HG02884 (cell line): ENCODE results near the gene MAN1C1.
"Not testable (repeated sequence)": the region's sequence is repeated elsewhere in the genome, so short reads cannot be mapped to it uniquely, and the experiment has no call there.

ENCODE experiments used
- ATAC-seq: cut with Tn5 transposase; IDR thresholded peaks from one replicate; pipeline ENCODE4 v1.9.1; 2021; ENCODE audit warnings: mild to moderate bottlenecking, moderate library complexity; ENCODE audit not compliant: unreplicated experiment

MAN1C1 gene

GRCh38 chr1:25694167-25695007 lies 77.8 kb downstream of the MAN1C1 start:
- no peak for ATAC-seq

GRCh38 chr1:25695090-25695770 lies 78.6 kb downstream of the MAN1C1 start:
- no peak for ATAC-seq

GRCh38 chr1:25695771-25696311 lies 79.2 kb downstream of the MAN1C1 start:
- ATAC-seq = no peak

GRCh38 chr1:25696643-25697042 lies 80.1 kb downstream of the MAN1C1 start:
- ATAC-seq = not testable (repeated sequence)

GRCh38 chr1:25697435-25698217 lies 81.0 kb downstream of the MAN1C1 start:
- no peak for ATAC-seq

- no peak for ATAC-seq
Observed at GRCh38 chr1:25698252-25698651, 81.7 kb downstream of the MAN1C1 start.

GRCh38 chr1:25699059-25699458 lies 82.5 kb downstream of the MAN1C1 start:
- ATAC-seq = not testable (repeated sequence)

- no peak for ATAC-seq
Observed at GRCh38 chr1:25699500-25700143, 83.0 kb downstream of the MAN1C1 start.

- ATAC-seq = no peak
Observed at GRCh38 chr1:25700144-25700523, 83.5 kb downstream of the MAN1C1 start.

GRCh38 chr1:25700626-25701025 lies 84.0 kb downstream of the MAN1C1 start:
- ATAC-seq = no peak

- ATAC-seq = no peak
Observed at GRCh38 chr1:25701030-25701785, 84.6 kb downstream of the MAN1C1 start.

GRCh38 chr1:25702101-25702775 lies 85.6 kb downstream of the MAN1C1 start:
- ATAC-seq = no peak

- ATAC-seq = no peak
Observed at GRCh38 chr1:25703041-25703440, 86.5 kb downstream of the MAN1C1 start.

GRCh38 chr1:25703671-25704266 lies 87.2 kb downstream of the MAN1C1 start:
- no peak for ATAC-seq

- ATAC-seq = no peak
Observed at GRCh38 chr1:25704267-25704691, 87.7 kb downstream of the MAN1C1 start.

- ATAC-seq = no peak
Observed at GRCh38 chr1:25705699-25706098, 89.1 kb downstream of the MAN1C1 start.

GRCh38 chr1:25706146-25707089 lies 89.8 kb downstream of the MAN1C1 start:
- no peak for ATAC-seq
